Stimulated activated CD8-positive, alpha-beta memory T cell treated with anti-CD3 and anti-CD28 coated beads, Interleukin-4, amount 100 ng/mL, for 48 hours (primary cell): ENCODE results near the gene FOXI2.

Source experiments
- DNase-seq: peaks from one replicate; pipeline ENCODE4 v3.0.0-alpha.2; 2020

Gene FOXI2

GRCh38 chr10:127744956-127745355 is 8.0 kb downstream of the FOXI2 start:
- DNase-seq, result no peak

GRCh38 chr10:127745861-127746260 is 8.9 kb downstream of the FOXI2 start:
- no peak for DNase-seq

GRCh38 chr10:127755753-127756152 is 18.8 kb downstream of the FOXI2 start:
- no peak for DNase-seq

- no peak for DNase-seq
Measured at GRCh38 chr10:127756264-127756663, 19.3 kb downstream of the FOXI2 start.

GRCh38 chr10:127757033-127757432 is 20.0 kb downstream of the FOXI2 start:
- DNase-seq, result no peak

GRCh38 chr10:127759276-127759675 is 22.3 kb downstream of the FOXI2 start:
- DNase-seq, result no peak

- no peak for DNase-seq
Measured at GRCh38 chr10:127762925-127763324, 25.9 kb downstream of the FOXI2 start.

GRCh38 chr10:127774766-127775559 is 38.0 kb downstream of the FOXI2 start:
- DNase-seq, result no peak

- no peak for DNase-seq
Measured at GRCh38 chr10:127776816-127777215, 39.8 kb downstream of the FOXI2 start.

GRCh38 chr10:127781412-127781811 is 44.4 kb downstream of the FOXI2 start:
- DNase-seq, result no peak

- no peak for DNase-seq
Measured at GRCh38 chr10:127787873-127788272, 50.9 kb downstream of the FOXI2 start.

- DNase-seq, result no peak
Measured at GRCh38 chr10:127790066-127790624, 53.2 kb downstream of the FOXI2 start.
